ENCODE data around the gene MMS22L.

MMS22L gene

DNA sequence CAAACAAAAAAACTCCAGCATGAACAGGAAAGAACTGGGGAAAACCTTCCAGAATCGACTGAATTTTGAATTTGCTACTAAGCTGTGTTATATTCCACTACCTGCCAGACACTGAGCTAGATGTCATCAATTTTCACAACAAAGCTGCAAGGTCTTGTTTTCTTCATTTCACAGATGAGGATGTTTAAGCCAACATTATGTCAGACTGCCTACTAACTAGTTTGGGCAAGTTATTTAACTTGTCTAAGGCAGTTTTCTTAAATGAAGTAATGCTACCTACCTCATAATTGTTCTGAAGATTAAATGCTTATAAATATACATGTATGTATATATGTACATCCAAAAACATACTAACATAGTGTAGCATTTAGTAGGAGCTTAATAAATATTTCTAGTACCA is 144.4 kb downstream of the MMS22L start:
- DNase-seq: no peak

DNA sequence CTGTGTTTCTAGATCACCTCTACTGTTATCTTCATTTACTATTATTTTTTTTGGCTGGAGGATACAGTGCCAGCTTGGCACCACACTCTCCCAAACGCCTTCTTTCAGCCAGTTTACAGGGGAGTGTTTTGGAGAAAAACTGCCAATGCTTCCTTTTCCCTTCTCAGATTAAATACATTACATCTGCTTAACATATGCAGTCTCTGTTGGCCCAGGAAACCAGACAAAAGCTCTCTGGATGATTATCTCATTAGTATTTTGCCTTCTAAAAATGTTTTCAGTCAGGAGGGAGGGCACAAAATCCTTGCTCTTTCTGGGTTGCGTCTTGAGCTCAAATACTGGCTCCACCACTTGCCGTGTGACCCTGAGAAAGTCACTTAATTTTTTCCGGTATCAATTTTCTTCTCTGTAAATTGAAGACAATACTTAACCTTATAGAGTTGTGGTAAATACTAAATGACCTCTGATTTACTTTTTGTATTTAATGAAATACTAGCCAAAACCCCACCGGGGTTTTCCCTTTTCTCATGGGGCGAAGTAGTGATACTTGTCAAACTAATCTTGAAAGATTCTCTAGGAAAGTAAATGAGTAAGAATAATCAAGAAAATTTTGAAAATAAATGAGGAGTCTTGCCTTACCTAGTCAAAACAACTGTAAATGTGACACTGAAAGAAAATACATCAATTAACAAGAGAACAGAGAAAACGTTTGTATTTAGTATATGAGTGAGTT is 146.2 kb downstream of the MMS22L start:
- no peak for DNase-seq

DNA sequence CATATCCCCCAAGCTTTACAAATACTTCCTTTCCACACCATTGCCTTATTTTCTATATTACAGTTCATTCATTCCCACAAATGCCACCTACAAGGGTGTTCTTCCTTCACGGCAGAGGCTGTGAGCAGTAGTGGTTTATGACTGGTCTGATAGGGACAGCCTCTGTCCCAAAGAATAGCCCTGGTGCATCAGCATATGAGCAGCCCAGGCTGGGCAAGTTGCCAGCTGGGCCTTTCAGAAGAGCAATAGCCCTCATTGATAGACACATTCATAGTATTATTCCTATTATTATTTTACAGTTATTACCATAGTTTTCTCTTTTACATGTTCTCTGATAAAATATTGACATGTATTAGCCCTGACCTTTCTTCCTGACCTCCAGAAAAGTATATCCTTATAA is 149.9 kb downstream of the MMS22L start:
- DNase-seq: no peak

DNA sequence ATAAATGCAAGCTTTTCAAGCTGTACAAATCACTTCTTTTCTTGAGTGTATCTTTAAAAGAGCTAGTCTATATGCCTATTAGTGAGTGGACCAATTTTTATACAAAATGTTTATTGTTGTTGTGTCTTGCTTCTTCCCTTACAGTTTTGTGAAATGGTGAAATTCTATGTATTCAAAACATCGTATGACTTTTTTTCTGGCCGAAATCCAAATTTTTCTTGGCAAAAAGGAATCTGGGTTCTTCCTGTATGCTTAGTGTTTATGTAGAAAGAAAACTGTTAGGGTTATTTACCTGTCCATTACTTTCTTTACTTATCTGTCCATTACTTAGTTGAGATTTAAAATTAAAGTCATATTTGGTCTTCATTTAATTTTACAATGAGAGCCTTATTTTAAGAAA is 153.9 kb downstream of the MMS22L start:
- DNase-seq: no peak

DNA sequence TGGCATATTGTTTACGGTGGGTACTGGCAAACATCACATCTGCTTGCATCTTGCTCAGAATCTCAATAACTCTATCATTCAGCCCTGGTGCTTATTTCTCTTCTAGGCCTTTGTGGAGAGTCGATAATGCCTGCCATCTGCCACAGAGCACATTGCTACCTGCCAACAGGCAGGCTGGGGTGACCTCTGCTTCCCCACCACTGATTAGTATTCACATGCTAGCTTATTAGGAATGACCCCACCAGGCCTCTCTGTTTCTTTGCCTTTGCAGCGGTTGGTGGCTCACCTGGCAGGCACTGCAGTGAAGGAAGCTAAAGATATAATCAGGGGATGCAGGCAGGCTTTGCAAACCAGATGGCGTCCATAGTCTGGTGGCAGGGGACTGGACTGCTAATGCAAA is 154.5 kb downstream of the MMS22L start:
- DNase-seq: no peak

DNA sequence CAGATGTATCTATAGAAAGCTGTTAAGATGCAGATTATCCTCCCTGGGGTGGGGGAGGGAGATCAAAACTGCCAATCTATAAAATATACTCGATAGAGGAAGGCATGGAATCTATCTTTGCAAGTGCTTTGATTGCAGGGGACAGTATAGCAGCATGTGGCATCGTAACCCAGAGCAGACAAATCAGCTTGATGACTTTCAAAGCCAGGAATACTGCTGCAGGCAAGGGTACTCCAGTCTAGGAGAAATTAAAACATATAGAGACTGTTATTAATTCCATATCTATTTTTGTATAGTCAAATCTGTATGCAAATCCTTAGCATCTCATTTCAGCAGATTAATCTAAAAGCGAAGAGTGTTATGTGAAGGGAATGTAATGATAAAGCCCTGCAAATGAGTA is 159.4 kb downstream of the MMS22L start:
- DNase-seq: no peak

DNA sequence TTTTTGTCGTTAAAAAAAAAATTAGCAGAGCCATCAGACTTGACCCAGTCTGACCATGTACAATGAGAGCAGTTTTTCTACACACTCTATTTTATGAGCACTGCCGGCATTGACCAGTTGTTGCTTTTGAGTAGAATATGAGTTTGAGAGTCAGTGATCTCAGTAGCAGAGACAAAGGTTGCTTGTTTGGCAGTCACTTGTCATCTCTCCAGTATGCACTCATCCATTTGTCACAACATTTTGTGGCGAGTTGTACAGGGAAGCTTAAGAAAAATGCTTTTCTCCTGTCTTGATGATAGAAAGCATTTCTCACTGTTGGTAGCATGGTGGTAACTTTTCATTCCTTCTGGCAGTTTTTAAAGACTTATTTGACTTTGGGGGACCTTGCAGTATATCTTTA is 159.9 kb downstream of the MMS22L start:
- DNase-seq: no peak

DNA sequence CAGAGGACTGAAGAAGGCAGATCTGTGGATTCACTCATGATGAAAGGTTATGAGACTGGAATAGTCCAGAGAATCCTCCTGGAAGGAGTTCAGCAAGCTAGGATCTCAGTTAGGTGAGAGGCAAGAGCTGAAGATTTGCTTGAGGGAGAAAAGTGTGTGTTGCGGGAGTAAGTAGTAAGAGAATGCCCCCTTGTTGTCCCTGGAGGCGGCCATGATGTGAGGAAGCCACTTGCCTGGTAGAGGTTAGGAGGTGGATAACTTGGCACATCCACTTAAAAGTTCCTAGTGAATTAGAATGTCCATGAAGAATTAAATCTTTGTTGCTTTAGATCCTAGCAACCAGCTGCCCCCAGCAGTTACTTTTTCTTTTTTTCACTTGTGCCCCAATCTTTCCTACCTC is 162.5 kb downstream of the MMS22L start:
- DNase-seq: no peak

DNA sequence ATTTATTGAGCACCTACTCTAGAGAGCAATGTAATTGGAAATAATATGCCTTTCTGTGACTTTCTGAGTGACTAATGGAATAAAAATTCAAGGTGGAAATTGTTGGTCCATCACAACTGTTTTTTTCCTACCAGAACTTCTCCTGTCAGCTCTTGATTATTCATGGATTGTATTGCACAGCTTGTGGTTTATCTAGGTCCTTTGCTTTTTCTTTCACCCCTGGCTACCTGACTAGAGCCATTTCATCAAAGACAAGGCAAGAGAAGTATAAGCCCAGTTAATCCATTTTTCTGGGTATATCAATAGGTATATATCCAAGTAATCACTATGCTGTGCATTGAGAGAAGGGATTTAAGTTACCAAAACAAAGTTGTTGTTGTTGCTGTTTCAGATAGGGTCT is 168.4 kb downstream of the MMS22L start:
- no peak for DNase-seq

DNA sequence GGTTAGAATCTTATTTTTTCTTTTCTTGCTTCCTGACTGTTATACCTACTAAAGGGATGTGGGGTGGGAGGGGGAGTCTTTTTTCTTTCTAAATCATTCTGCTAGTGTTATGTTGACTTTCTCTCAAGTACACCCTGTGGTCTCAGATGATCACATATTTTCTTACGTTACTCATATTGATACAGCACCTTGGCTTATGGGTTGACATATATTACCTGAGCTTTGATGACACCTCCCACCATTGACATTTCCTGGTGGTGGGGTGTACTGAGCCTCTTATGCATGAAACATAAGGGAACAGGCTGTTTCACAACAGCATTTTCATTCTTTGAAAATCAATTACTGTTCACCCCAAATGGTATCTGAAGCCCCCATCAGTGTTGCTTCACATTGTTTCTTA is 169.8 kb downstream of the MMS22L start:
- DNase-seq: no peak

DNA sequence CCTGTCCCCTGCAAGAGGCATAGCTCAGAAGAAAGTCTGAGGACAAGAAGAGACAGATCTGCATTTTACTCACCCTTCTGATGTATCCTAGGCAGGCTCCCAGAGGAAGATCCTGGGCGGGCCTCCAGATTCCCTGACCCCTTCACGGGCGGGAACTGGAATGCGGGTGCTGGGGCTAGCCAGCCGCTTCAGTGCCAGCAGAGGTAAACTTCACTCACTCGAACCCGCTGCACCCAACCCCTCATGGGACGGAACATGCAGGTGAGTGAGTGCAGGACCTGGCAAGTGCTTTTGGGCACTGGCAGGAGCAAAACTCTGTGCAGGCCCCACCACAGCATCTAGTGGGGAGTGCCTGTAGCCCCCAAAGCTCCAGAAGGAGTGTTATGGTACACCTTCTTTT is 171.8 kb downstream of the MMS22L start:
- no peak for DNase-seq

DNA sequence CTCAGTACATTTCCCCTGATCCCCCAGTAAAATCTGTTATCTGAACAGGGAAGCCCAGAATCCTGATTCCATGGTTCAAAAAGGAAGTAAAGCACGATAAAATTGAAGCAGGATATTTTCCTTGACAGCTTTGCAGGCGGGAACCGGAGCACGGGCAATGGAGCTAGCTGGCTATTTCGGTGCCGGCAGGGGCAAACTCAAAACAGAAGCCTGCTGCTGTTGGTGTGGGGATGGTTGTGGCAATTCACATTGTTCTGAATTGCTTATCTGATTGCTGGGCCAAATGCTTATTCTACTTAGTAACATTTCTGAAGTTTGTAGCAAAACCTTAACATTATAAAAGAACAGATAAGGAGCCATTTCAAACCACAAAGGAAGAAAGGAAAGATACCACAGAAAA is 172.4 kb downstream of the MMS22L start:
- DNase-seq: no peak

DNA sequence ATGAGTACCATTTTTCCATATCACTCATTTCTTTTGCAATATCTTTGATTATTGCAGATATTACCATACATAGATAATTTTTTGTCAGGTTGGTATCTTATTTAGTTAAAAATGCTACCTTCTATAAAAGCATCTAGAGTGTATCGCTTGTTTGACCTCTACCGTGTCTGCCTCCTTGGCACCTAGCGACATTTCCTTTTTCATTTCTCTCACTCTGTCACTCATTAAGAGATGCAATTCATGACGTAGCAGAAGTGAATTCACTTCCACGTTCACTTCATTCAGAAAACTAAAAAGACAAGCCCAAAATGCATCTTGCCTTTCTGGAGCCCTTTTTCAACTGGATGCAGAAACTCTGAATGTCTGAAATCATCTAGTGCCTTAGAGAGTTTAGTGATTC is 172.9 kb downstream of the MMS22L start:
- DNase-seq: no peak

DNA sequence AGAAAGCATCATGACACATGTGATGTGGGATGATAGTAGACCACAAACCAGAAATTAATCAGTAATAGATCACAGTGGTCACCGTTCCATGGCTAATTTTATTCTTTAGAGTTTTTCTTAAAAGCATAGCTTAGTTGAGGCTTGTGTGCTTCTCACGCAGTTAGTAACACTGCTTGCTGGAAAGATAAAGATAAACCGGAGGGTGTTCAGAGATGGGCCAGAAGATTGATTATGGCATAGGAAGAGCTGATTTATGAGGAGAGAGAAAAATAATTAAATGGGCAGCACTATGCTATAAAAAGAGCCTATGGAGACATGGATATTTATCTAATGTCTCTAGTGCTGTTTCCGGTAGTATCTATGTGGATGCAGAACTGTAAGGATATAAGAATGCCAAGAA is 173.6 kb downstream of the MMS22L start:
- DNase-seq: no peak

DNA sequence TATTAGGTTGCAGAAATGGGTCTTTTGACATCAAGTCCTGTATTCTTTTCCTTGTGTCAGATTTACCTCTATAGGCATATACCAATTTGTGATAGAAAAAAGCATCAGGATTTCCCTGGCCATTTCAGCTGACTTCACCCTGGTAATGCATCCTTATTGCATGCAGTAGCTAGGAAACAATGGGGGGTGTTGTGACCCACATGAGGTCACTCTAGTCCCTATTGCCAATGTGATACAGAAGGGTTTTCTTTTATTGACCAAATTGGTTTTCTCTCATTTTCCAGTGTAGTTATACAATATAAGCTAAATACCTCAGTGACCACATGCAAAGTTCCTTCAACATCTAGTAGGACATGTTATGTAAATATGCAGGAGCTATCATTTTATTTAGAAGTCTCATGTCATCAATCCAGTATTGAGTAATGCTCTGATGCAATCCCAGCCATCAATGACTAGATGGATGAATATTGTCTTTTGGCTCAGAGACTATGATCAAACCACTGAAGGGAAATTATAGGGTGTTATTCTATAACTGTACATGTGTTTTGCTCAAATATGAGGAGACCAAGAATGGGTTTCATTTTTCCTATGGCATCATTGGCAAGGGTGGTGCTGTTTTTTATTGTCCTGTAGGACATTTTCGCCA is 180.7 kb downstream of the MMS22L start:
- DNase-seq: no peak

DNA sequence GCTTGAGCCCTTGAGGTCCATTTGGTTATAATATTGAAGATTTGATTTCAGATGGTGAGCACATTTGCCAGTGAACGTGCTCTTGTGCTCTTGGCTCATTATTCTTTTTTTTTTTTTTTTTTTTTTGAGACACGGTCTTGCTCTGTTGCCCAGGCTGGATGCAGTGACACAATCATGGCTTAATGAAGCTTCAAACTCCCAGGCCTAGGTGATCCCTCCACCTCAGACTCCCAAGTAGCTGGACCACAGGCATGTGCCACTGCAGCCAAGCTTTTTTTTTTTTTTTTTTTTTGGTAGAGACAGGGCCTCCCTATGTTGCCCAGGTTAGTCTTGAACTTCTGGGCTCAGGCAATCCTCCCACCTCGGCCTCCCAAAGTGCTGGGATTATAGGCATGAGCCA is 182.3 kb downstream of the MMS22L start:
- DNase-seq: no peak

DNA sequence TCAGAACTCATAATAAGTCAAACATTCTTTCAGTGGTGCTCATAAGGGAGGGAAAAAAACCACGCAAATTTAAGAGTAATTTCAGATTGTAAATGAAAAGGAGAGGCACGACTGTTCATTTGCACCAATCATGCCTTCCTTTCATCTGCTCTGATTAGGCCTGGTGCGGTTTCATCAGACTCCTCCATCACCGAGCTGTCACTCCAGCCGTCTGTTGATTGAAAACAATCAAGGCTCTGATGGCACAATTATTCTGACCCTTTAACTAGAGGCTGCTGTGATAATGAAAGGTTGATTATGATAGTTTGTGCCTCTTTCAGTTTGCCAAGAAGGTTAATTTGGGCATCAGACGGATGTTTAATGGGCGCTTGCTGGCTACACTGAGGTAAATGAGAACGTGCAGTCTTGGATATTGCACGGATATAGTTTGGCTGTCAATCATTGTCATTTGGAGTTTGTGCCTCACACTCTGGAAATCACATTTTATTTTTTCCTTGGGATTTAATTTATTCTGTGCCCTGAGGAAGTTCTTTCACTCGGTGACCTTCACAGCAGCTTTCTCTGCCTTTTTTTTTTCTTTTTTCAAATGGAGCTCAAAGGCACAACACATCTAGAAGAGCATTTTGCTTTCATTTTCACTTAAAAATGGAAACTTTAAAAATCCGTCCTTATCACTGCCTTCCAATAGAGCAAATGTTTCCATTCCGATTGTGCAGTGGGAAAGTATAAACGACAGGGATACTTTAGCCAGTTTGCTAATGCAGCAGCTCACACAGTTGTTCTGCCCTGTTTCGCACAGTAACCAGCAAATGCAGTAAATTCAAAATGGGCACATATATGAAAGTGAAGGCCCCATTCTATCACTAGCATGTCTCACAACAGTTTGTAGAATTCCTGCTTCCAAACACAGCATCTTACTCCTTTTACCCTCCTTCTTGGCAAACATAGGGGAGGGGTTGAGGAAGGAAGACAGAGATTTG is 185.7 kb downstream of the MMS22L start:
- DNase-seq: no peak

DNA sequence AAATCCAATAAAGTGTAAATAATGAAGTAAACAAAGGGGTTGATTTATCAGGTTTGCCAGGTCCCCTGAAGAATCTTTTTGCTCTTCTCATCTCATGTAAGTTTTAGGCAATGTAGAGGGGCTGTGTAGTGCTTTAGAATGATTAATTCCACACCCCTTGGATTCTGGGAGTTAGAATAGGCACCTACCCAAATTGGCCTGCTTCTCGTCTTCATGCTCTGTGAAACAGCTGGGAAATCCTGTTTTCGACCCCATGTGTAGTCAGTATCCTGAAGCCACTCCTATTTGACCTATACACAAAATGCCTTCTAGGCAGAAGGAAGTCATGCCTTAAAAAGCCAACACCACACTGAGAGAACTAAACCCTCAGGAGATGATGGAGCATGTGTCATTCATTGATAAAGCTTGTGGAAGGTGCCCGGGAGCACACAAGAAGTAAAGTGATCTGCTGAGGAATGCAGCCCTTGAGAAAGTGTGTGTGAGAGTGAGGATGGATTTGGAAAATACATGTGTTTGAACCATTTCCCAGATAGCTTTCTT is 187.6 kb downstream of the MMS22L start:
- no peak for DNase-seq

DNA sequence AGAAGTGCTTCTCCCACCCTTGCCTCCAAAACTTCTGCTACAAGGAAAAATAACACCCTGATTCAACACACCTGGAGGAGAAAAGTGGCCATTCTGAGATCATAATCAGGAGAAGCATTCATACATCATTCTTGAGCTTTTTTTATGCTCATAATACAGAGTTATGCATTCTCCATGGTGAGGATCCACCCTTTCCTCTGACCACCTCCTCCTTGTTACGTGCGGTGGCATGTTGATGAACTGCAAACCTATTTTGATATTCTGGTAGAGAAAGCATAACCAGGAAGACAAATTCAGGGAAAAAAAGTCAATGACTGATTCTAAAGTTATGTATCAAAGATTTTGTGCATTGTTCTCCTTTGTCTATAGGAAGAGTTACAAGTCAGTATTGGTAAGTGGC is 188.6 kb downstream of the MMS22L start:
- no peak for DNase-seq

DNA sequence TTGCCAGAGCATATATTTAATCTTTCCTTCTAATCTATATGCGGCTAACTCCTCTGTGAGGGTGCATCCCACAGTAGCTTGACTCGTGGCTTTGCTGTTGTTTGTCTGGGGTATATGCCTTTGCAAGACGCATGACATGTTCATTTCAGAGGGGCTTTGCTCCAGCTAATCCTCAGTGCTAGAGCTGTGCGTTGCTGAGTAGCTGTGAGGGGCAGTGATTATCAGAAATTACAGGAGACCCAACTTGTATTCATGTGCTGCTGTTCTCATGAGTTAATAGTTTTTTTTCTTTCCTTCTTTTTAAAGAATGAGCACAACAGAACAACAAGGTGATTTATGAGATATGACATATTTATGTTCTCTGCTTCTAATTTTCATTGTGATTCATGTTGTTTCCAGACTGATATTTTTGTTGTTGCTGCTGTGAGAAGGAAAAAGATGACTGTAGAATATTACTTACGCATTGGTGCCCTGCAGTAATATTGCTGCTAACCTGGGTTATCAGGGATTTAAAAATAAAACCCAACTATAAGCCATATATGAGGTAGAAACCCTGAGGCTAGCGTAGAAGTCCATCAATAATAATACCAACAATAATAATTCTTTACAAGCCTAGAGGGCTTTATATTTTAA is 190.2 kb downstream of the MMS22L start:
- no peak for DNase-seq

Measured in bone marrow (tissue), 2 donors.